PFSK-1 (cell line): ENCODE data around the gene RAPGEF2.

ENCODE experiments used
- POLR2AphosphoS5 ChIP-seq: IDR thresholded peaks from 2 replicates; pipeline ENCODE4 v1.6.1; 2012; ENCODE audit warnings: low read depth, mild to moderate bottlenecking, control low read depth, low read length, moderate library complexity
- REST ChIP-seq, 2 experiments: IDR thresholded peaks; 2 replicates each; pipeline versions ENCODE4 v1.6.1 to v1.8.0; 2011 to 2012; ENCODE audit warnings: low read depth in 2 of 2, low read length in 2 of 2, control low read depth in 1 of 2, inconsistent platforms in 1 of 2, mild to moderate bottlenecking in 1 of 2, moderate library complexity in 1 of 2; ENCODE audit not compliant: insufficient read depth in 1 of 2
- SIN3A ChIP-seq: IDR thresholded peaks from 2 replicates; pipeline ENCODE4 v1.6.1; 2012; ENCODE audit warnings: mild to moderate bottlenecking, low read length, moderate library complexity, borderline replicate concordance; ENCODE audit not compliant: insufficient read depth
- TAF1 ChIP-seq: IDR thresholded peaks from 2 replicates; pipeline ENCODE4 v1.6.1; 2012; ENCODE audit warnings: low read length, control low read depth, borderline replicate concordance; ENCODE audit not compliant: insufficient read depth

DNA sequence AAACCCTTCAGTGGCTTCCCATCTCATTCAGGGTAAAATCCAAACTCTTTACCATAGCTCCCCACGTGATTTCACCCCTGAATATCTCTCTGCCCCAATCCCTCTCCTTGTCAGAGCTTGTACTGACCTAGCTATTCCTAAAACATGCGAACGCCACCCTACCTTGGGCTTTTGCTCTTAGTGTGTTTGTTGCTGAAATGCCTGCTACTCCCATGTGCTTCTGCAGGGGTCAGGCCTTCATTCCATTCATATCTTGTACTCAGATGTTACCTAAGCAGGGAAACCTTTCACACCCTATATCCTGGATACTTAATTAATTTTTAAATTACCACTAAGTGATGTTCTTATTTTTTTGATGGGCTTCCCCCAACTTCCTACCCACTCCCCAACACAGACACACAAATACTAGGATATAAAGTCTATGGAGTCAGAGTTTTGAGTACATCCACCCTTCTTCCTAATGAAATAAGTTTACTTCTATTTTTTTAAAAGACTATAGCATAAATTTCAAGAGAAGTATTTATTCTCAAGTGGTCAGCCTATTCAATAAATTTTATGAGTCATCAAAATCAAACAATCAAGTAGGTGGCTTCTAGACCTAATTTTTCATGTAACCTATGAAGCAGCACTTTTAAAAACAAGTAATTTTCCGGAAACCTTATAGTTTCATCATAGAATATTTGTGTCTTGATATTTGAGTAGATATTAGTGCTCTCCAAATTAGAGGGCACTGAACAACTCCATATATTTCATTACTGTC lies 189.4 kb downstream of the RAPGEF2 start:
- TF ChIP-seq REST (IDR thresholded peaks at IDR 0.05; ENCODE audit: insufficient read depth in 1 of 2, low read depth in 2 of 2, low read length in 2 of 2) (no peak), POLR2AphosphoS5 (no peak), TAF1 (no peak), SIN3A (no peak)
